H9 (cell line): Measurements from ENCODE around the gene PIK3CG. TPM values are rescaled to one million over a fixed set of nuclear protein-coding genes. Genes with fewer than 3 reads are reported as not detected.

Source experiments
- DNase-seq: peaks from one replicate; pipeline ENCODE4 v3.0.0-alpha.2; 2017
- H2AFZ ChIP-seq: one replicate; pipeline ENCODE4 v1.6.1; 2013; ENCODE audit warnings: mild to moderate bottlenecking, low read length, control low read depth, moderate library complexity
- H2AK5ac ChIP-seq: 2 replicates; pipeline ENCODE4 v1.6.1; 2013; ENCODE audit warnings: low read length, control low read depth, mixed read lengths; ENCODE audit not compliant: insufficient read length
- H2BK120ac ChIP-seq: one replicate; pipeline ENCODE4 v1.6.1; 2013; ENCODE audit warnings: low read depth, mild to moderate bottlenecking, low read length, control low read depth, inconsistent platforms; ENCODE audit not compliant: poor library complexity, severe bottlenecking
- H2BK12ac ChIP-seq: 2 replicates; pipeline ENCODE4 v1.6.1; 2013; ENCODE audit warnings: low read length, control low read depth, mixed read lengths, low read depth; ENCODE audit not compliant: insufficient read length
- H2BK15ac ChIP-seq: 2 replicates; pipeline ENCODE4 v1.6.1; 2013; ENCODE audit warnings: low read depth, low read length, control low read depth
- H2BK20ac ChIP-seq: one replicate; pipeline ENCODE4 v1.6.1; 2013; ENCODE audit warnings: low read depth, mild to moderate bottlenecking, low read length, control low read depth, inconsistent platforms; ENCODE audit not compliant: poor library complexity, severe bottlenecking
- H2BK5ac ChIP-seq: 2 replicates; pipeline ENCODE4 v1.6.1; 2013; ENCODE audit warnings: low read length, control low read depth, mixed read lengths; ENCODE audit not compliant: insufficient read length
- H3K14ac ChIP-seq: 2 replicates; pipeline ENCODE4 v1.6.1; 2013; ENCODE audit warnings: low read length, control low read depth; ENCODE audit not compliant: insufficient read depth
- H3K18ac ChIP-seq: 2 replicates; pipeline ENCODE4 v1.6.1; 2013; ENCODE audit warnings: low read depth, mild to moderate bottlenecking, mixed read lengths, low read length, control low read depth; ENCODE audit not compliant: insufficient read length
- H3K23ac ChIP-seq: 2 replicates; pipeline ENCODE4 v1.6.1; 2013; ENCODE audit warnings: low read length, control low read depth, mixed read lengths, low read depth; ENCODE audit not compliant: insufficient read length
- H3K23me2 ChIP-seq: 2 replicates; pipeline ENCODE4 v1.6.1; 2013; ENCODE audit warnings: low read depth, mild to moderate bottlenecking, mixed read lengths, low read length, control low read depth; ENCODE audit not compliant: insufficient read length, poor library complexity, severe bottlenecking
- H3K27ac ChIP-seq: 2 replicates; pipeline ENCODE4 v1.5.1; 2013; ENCODE audit warnings: low read length, control low read depth, mixed read lengths, low read depth; ENCODE audit not compliant: insufficient read length
- H3K27me3 ChIP-seq: 2 replicates; pipeline ENCODE4 v1.6.1; 2013; ENCODE audit warnings: low read length, control low read depth, inconsistent platforms; ENCODE audit not compliant: insufficient read depth
- H3K4ac ChIP-seq: 2 replicates; pipeline ENCODE4 v1.6.1; 2013; ENCODE audit warnings: low read depth, mild to moderate bottlenecking, control low read depth, inconsistent platforms, low read length, moderate library complexity
- H3K4me1 ChIP-seq: 2 replicates; pipeline ENCODE4 v1.6.1; 2013; ENCODE audit warnings: low read length, control low read depth, inconsistent platforms; ENCODE audit not compliant: insufficient read depth
- H3K4me2 ChIP-seq: 2 replicates; pipeline ENCODE4 v1.6.1; 2013; ENCODE audit warnings: low read length, control low read depth, mixed read lengths; ENCODE audit not compliant: insufficient read length, insufficient read depth
- H3K56ac ChIP-seq: 2 replicates; pipeline ENCODE4 v1.6.1; 2013; ENCODE audit warnings: low read depth, mild to moderate bottlenecking, mixed read lengths, low read length, control low read depth; ENCODE audit not compliant: insufficient read length
- H3K79me1 ChIP-seq: 2 replicates; pipeline ENCODE4 v1.6.1; 2013; ENCODE audit warnings: low read depth, mild to moderate bottlenecking, moderate library complexity, low read length, control low read depth, inconsistent platforms; ENCODE audit not compliant: insufficient read depth, poor library complexity, severe bottlenecking
- H3K79me2 ChIP-seq: 2 replicates; pipeline ENCODE4 v1.6.1; 2013; ENCODE audit warnings: low read length, control low read depth, inconsistent platforms; ENCODE audit not compliant: insufficient read depth
- H3K9ac ChIP-seq: 2 replicates; pipeline ENCODE4 v1.6.1; 2013; ENCODE audit warnings: low read length, control low read depth, mixed read lengths; ENCODE audit not compliant: insufficient read length; ENCODE audit errors: extremely low read depth
- H3K9me3 ChIP-seq: one replicate; pipeline ENCODE4 v1.6.1; 2013; ENCODE audit warnings: low read depth, low read length, inconsistent platforms; ENCODE audit not compliant: control insufficient read depth
- H3T11ph ChIP-seq: one replicate; pipeline ENCODE4 v1.6.1; 2013; ENCODE audit warnings: mild to moderate bottlenecking, low read length, control low read depth, inconsistent platforms
- H4K20me1 ChIP-seq: one replicate; pipeline ENCODE4 v1.6.1; 2013; ENCODE audit not compliant: control insufficient read depth, insufficient read length, insufficient read depth
- H4K5ac ChIP-seq: 2 replicates; pipeline ENCODE4 v1.6.1; 2013; ENCODE audit warnings: low read depth, mild to moderate bottlenecking, mixed read lengths, low read length, control low read depth; ENCODE audit not compliant: insufficient read length
- H4K8ac ChIP-seq: replicated peaks from 2 replicates; pipeline ENCODE4 v1.6.1; 2013; ENCODE audit warnings: low read length, control low read depth, mixed read lengths, low read depth; ENCODE audit not compliant: insufficient read length
- H4K91ac ChIP-seq: 2 replicates; pipeline ENCODE4 v1.6.1; 2013; ENCODE audit warnings: low read depth, mild to moderate bottlenecking, moderate library complexity, mixed read lengths, low read length, control low read depth; ENCODE audit not compliant: insufficient read length
- H3K27ac Mint-ChIP-seq, 3 experiments: 2 replicates in 2 of 3; 3 replicates in 1 of 3; pipeline ENCODE4 v1.8.0; 2020 to 2021; ENCODE audit warnings: mixed read lengths in 3 of 3, mild to moderate bottlenecking in 1 of 3, moderate library complexity in 1 of 3
- H3K27me3 Mint-ChIP-seq: 2 replicates; pipeline ENCODE4 v1.8.0; 2021; ENCODE audit warnings: low read depth, mild to moderate bottlenecking, moderate library complexity, mixed read lengths
- H3K36me3 Mint-ChIP-seq, 3 experiments: 2 replicates in 2 of 3; 3 replicates in 1 of 3; pipeline ENCODE4 v1.8.0; 2020 to 2021; ENCODE audit warnings: low read depth in 3 of 3, mixed read lengths in 3 of 3; ENCODE audit not compliant: insufficient read depth in 1 of 3
- H3K4me1 Mint-ChIP-seq, 2 experiments: 2 replicates each; pipeline ENCODE4 v1.8.0; 2020; ENCODE audit warnings: mixed read lengths in 2 of 2
- H3K4me3 Mint-ChIP-seq, 2 experiments: 2 replicates in 1 of 2; 3 replicates in 1 of 2; pipeline ENCODE4 v1.8.0; 2020 to 2021; ENCODE audit warnings: mild to moderate bottlenecking in 2 of 2, mixed read lengths in 2 of 2, moderate library complexity in 1 of 2
- H3K9me3 Mint-ChIP-seq, 2 experiments: 2 replicates in 1 of 2; 3 replicates in 1 of 2; pipeline ENCODE4 v1.8.0; 2020; ENCODE audit warnings: mild to moderate bottlenecking in 2 of 2, mixed read lengths in 2 of 2, moderate library complexity in 1 of 2
- WGBS: extraction: QIAGEN DNeasy Blood & Tissue Kit; methylation state at CpG from one replicate; pipeline ENCODE4 v1.1.7; 2013; ENCODE audit warnings: missing lambda C conversion rate, low lambda C conversion rate, mixed read lengths; ENCODE audit not compliant: insufficient read length; ENCODE audit errors: extremely low coverage; 5-methylcytosine and 5-hydroxymethylcytosine counted together
- total RNA-seq: library from RNA; stranded (reverse); gene quantifications from 2 replicates; pipeline ENCODE4 v1.2.1, GENCODE V29; 2021
- TF ChIP-seq, protein P1 (sequence below): fragments of 200-600 bp; sonication (generic); conservative IDR thresholded peaks from 3 replicates; pipeline ENCODE4 v1.8.0; 2021; ENCODE audit warnings: antibody characterized with exemption, mild to moderate bottlenecking

PIK3CG gene
- total RNA-seq, 1 experiment from 2014 or later, result not detected

DNA sequence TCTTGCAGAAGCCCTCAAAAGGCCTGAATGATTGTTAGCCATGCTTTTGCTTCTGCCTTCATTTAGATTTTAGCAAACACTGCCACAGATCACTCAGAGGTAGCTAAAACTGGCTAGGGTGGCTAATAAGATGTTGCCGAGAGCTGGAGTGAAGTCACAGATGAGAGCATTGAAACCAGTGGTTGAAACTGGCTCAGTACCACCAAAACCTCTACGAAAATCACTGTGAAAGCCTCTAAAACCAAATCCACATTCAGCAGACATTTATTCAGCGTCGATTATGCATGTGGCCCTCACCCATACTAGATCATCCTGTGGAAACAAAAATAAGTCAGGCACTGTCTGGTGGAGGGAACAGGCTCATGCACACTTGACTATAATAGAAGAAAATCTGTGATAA, 50.8 kb downstream of the PIK3CG start:
- H3K14ac ChIP-seq, result no peak overlapping the region
- H3K23me2 ChIP-seq, result no peaks in the 10 kb centered on the region
- no peaks in the 10 kb centered on the region for H3K79me2 ChIP-seq
- no peak overlapping the region for H3T11ph ChIP-seq
- no peak overlapping the region for H2AFZ ChIP-seq
- H3K9me3 Mint-ChIP-seq, result peaks cover 0 to 7% of the 10 kb centered on the region in 2 experiments; a peak in 2 of 5 replicates
- H3K23ac ChIP-seq, result no peak overlapping the region
- H3K18ac ChIP-seq, result no peak overlapping the region
- H3K4me1 Mint-ChIP-seq, result no peaks in the 10 kb centered on the region
- no peak overlapping the region for H4K91ac ChIP-seq
- no peaks in the 10 kb centered on the region for H3K79me1 ChIP-seq
- H2BK15ac ChIP-seq, result no peak overlapping the region
- DNase-seq, result no peak
- H4K8ac ChIP-seq, result no peak overlapping the region
- no peak overlapping the region for H3K4ac ChIP-seq
- TF ChIP-seq, protein P1, sequence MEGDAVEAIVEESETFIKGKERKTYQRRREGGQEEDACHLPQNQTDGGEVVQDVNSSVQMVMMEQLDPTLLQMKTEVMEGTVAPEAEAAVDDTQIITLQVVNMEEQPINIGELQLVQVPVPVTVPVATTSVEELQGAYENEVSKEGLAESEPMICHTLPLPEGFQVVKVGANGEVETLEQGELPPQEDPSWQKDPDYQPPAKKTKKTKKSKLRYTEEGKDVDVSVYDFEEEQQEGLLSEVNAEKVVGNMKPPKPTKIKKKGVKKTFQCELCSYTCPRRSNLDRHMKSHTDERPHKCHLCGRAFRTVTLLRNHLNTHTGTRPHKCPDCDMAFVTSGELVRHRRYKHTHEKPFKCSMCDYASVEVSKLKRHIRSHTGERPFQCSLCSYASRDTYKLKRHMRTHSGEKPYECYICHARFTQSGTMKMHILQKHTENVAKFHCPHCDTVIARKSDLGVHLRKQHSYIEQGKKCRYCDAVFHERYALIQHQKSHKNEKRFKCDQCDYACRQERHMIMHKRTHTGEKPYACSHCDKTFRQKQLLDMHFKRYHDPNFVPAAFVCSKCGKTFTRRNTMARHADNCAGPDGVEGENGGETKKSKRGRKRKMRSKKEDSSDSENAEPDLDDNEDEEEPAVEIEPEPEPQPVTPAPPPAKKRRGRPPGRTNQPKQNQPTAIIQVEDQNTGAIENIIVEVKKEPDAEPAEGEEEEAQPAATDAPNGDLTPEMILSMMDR, result no peak
- peaks cover 3% of the 10 kb centered on the region for H3K27me3 Mint-ChIP-seq
- no peak overlapping the region for H3K9ac ChIP-seq
- H3K56ac ChIP-seq, result no peak overlapping the region
- no CpG with 5 or more reads among the region's 4 CpGs for WGBS
- H2BK12ac ChIP-seq, result no peak overlapping the region
- no peak overlapping the region for H3K4me3 Mint-ChIP-seq
- H2BK120ac ChIP-seq, result no peak overlapping the region
- H2AK5ac ChIP-seq, result no peak overlapping the region
- H3K27ac ChIP-seq, result no peak overlapping the region
- H4K20me1 ChIP-seq, result no peaks in the 10 kb centered on the region
- H3K36me3 Mint-ChIP-seq, result no peaks in the 10 kb centered on the region
- no peaks in the 10 kb centered on the region for H3K27me3 ChIP-seq
- no peak overlapping the region for H2BK5ac ChIP-seq
- no peaks in the 10 kb centered on the region for H3K4me1 ChIP-seq
- no peak overlapping the region for H3K27ac Mint-ChIP-seq
- no peak overlapping the region for H4K5ac ChIP-seq
- no peak overlapping the region for H2BK20ac ChIP-seq
- H3K4me2 ChIP-seq, result no peak overlapping the region
- H3K9me3 ChIP-seq, result no peaks in the 10 kb centered on the region
